ENCODE data around the gene TMEM87B.
"Not testable (repeated sequence)": the region's sequence is repeated elsewhere in the genome, so short reads cannot be mapped to it uniquely, and the experiment has no call there.

The TMEM87B gene

GRCh38 chr2:112092286-112093041 is 37.4 kb downstream of the TMEM87B start:
- intact Hi-C loops (cut with micrococcal nuclease): no loop called here
- Mint-ChIP-seq H3K27ac (no peak overlapping the region), H3K27me3 (no peaks in the 10 kb centered on the region), H3K4me3 (no peak overlapping the region), H3K9me3 (no peaks in the 10 kb centered on the region), H3K4me1 (ENCODE audit: low read depth) (no peaks in the 10 kb centered on the region), H3K36me3 (ENCODE audit: low read depth) (peaks cover 65% of the 10 kb centered on the region)

- no peaks in the 10 kb centered on the region for H3K9me3 Mint-ChIP-seq
- H3K36me3 Mint-ChIP-seq (ENCODE audit: low read depth): peaks cover 65% of the 10 kb centered on the region
- intact Hi-C loops (cut with micrococcal nuclease): no loop called here
- H3K27me3 Mint-ChIP-seq: no peaks in the 10 kb centered on the region
- no peak overlapping the region for H3K27ac Mint-ChIP-seq
- no peak overlapping the region for H3K4me3 Mint-ChIP-seq
- H3K4me1 Mint-ChIP-seq (ENCODE audit: low read depth): no peaks in the 10 kb centered on the region
Measured at GRCh38 chr2:112093216-112093615, 38.1 kb downstream of the TMEM87B start.

- H3K4me3 Mint-ChIP-seq: no peak overlapping the region
- H3K4me1 Mint-ChIP-seq (ENCODE audit: low read depth): no peaks in the 10 kb centered on the region
- no peaks in the 10 kb centered on the region for H3K9me3 Mint-ChIP-seq
- H3K27me3 Mint-ChIP-seq: no peaks in the 10 kb centered on the region
- H3K36me3 Mint-ChIP-seq (ENCODE audit: low read depth): peaks cover 69% of the 10 kb centered on the region
- H3K27ac Mint-ChIP-seq: no peak overlapping the region
- intact Hi-C loops (cut with micrococcal nuclease): no loop called here
Measured at GRCh38 chr2:112095681-112096080, 40.6 kb downstream of the TMEM87B start.

GRCh38 chr2:112096098-112096497 is 41.0 kb downstream of the TMEM87B start:
- H3K36me3 Mint-ChIP-seq (ENCODE audit: low read depth): peaks cover 68% of the 10 kb centered on the region
- no peak overlapping the region for H3K27ac Mint-ChIP-seq

GRCh38 chr2:112108178-112108832 is 53.2 kb downstream of the TMEM87B start:
- Mint-ChIP-seq H3K27ac (no peak overlapping the region), H3K4me3 (no peak overlapping the region), H3K27me3 (no peaks in the 10 kb centered on the region), H3K9me3 (peaks cover 25% of the 10 kb centered on the region), H3K36me3 (ENCODE audit: low read depth) (peaks cover 78% of the 10 kb centered on the region), H3K4me1 (ENCODE audit: low read depth) (peaks cover 6% of the 10 kb centered on the region)
- intact Hi-C loops (cut with micrococcal nuclease): no loop called here

More at GRCh38 chr2:112096098-112096497, 41.0 kb downstream of the TMEM87B start:
- Mint-ChIP-seq H3K4me1 (ENCODE audit: low read depth) (no peaks in the 10 kb centered on the region), H3K9me3 (no peaks in the 10 kb centered on the region), H3K4me3 (no peak overlapping the region), H3K27me3 (no peaks in the 10 kb centered on the region)
- intact Hi-C loops (cut with micrococcal nuclease): no loop called here

- intact Hi-C loops (cut with micrococcal nuclease): no loop called here
- peaks cover 25% of the 10 kb centered on the region for H3K9me3 Mint-ChIP-seq
- H3K36me3 Mint-ChIP-seq (ENCODE audit: low read depth): peaks cover 72% of the 10 kb centered on the region
- H3K4me3 Mint-ChIP-seq: no peak overlapping the region
- H3K4me1 Mint-ChIP-seq (ENCODE audit: low read depth): peaks cover 6% of the 10 kb centered on the region
- no peaks in the 10 kb centered on the region for H3K27me3 Mint-ChIP-seq
- H3K27ac Mint-ChIP-seq: no peak overlapping the region
Measured at GRCh38 chr2:112109278-112109677, 54.2 kb downstream of the TMEM87B start.

GRCh38 chr2:112110966-112111365 is 55.9 kb downstream of the TMEM87B start:
- intact Hi-C loops (cut with micrococcal nuclease): no loop called here
- Mint-ChIP-seq H3K27ac (no peak overlapping the region), H3K4me1 (ENCODE audit: low read depth) (peaks cover 6% of the 10 kb centered on the region), H3K27me3 (no peaks in the 10 kb centered on the region), H3K4me3 (no peak overlapping the region), H3K36me3 (ENCODE audit: low read depth) (peaks cover 74% of the 10 kb centered on the region), H3K9me3 (peaks cover 25% of the 10 kb centered on the region)

GRCh38 chr2:112113354-112113753 is 58.3 kb downstream of the TMEM87B start:
- H3K27ac Mint-ChIP-seq; intact Hi-C loops (cut with micrococcal nuclease); H3K27me3 Mint-ChIP-seq; H3K4me3 Mint-ChIP-seq; H3K4me1 Mint-ChIP-seq (ENCODE audit: low read depth): not testable (repeated sequence)
- peaks cover 71% of the 10 kb centered on the region for H3K36me3 Mint-ChIP-seq (ENCODE audit: low read depth)
- H3K9me3 Mint-ChIP-seq: peaks cover 21% of the 10 kb centered on the region

- Mint-ChIP-seq H3K4me3 (no peak overlapping the region), H3K4me1 (ENCODE audit: low read depth) (no peaks in the 10 kb centered on the region), H3K27ac (no peak overlapping the region), H3K27me3 (no peaks in the 10 kb centered on the region), H3K9me3 (no peaks in the 10 kb centered on the region), H3K36me3 (ENCODE audit: low read depth) (peaks cover 33% of the 10 kb centered on the region)
- intact Hi-C loops (cut with micrococcal nuclease): no loop called here
Measured at GRCh38 chr2:112118148-112118547, 63.1 kb downstream of the TMEM87B start.

GRCh38 chr2:112121682-112122254 is 66.7 kb downstream of the TMEM87B start:
- Mint-ChIP-seq H3K27me3 (no peaks in the 10 kb centered on the region), H3K4me3 (no peak overlapping the region), H3K27ac (no peak overlapping the region), H3K4me1 (ENCODE audit: low read depth) (no peaks in the 10 kb centered on the region), H3K9me3 (peaks cover 11% of the 10 kb centered on the region), H3K36me3 (ENCODE audit: low read depth) (peaks cover 23% of the 10 kb centered on the region)
- intact Hi-C loops (cut with micrococcal nuclease): loop anchor here (5.0 to 10.0 kb wide), 3 partner anchors 103 to 461 kb away; partner anchors contain the start of gene CHCHD5

GRCh38 chr2:112129060-112129459 is 74.0 kb downstream of the TMEM87B start:
- H3K9me3 Mint-ChIP-seq: peaks cover 20% of the 10 kb centered on the region
- intact Hi-C loops (cut with micrococcal nuclease): loop anchor here (10.0 kb wide), 2 partner anchors 96 to 186 kb away; no protein-coding TSS in a partner anchor
- H3K27me3 Mint-ChIP-seq: peaks cover 1% of the 10 kb centered on the region
- no peaks in the 10 kb centered on the region for H3K36me3 Mint-ChIP-seq (ENCODE audit: low read depth)
- H3K4me1 Mint-ChIP-seq (ENCODE audit: low read depth): no peaks in the 10 kb centered on the region
- H3K27ac Mint-ChIP-seq: no peak overlapping the region
- no peak overlapping the region for H3K4me3 Mint-ChIP-seq

GRCh38 chr2:112133344-112133743 is 78.3 kb downstream of the TMEM87B start:
- Mint-ChIP-seq H3K4me3 (no peak overlapping the region), H3K36me3 (ENCODE audit: low read depth) (no peaks in the 10 kb centered on the region), H3K27ac (no peak overlapping the region), H3K4me1 (ENCODE audit: low read depth) (peaks cover 8% of the 10 kb centered on the region), H3K27me3 (peaks cover 21% of the 10 kb centered on the region), H3K9me3 (peaks cover 2% of the 10 kb centered on the region)
- intact Hi-C loops (cut with micrococcal nuclease): no loop called here

GRCh38 chr2:112134120-112134519 is 79.1 kb downstream of the TMEM87B start:
- intact Hi-C loops (cut with micrococcal nuclease): no loop called here
- H3K36me3 Mint-ChIP-seq (ENCODE audit: low read depth): no peaks in the 10 kb centered on the region
- no peak overlapping the region for H3K27ac Mint-ChIP-seq
- H3K4me1 Mint-ChIP-seq (ENCODE audit: low read depth): peaks cover 8% of the 10 kb centered on the region
- no peaks in the 10 kb centered on the region for H3K9me3 Mint-ChIP-seq
- peaks cover 27% of the 10 kb centered on the region for H3K27me3 Mint-ChIP-seq
- no peak overlapping the region for H3K4me3 Mint-ChIP-seq

GRCh38 chr2:112136096-112136495 is 81.0 kb downstream of the TMEM87B start:
- no peaks in the 10 kb centered on the region for H3K9me3 Mint-ChIP-seq
- H3K4me3 Mint-ChIP-seq: no peak overlapping the region
- H3K27ac Mint-ChIP-seq: no peak overlapping the region
- H3K4me1 Mint-ChIP-seq (ENCODE audit: low read depth): peaks cover 8% of the 10 kb centered on the region
- H3K27me3 Mint-ChIP-seq: peaks cover 38% of the 10 kb centered on the region
- H3K36me3 Mint-ChIP-seq (ENCODE audit: low read depth): no peaks in the 10 kb centered on the region
- intact Hi-C loops (cut with micrococcal nuclease): no loop called here

Data from dendritic cell treated with granulocyte-macrophage colony-stimulating factor and Interleukin-4, amounts not matched to agents 40 ng/mL and 50 ng/mL, for 4 days (primary cell).